HAP-1 (cell line): ENCODE results near the gene SOAT1.
"Not testable (repeated sequence)": the region's sequence is repeated elsewhere in the genome, so short reads cannot be mapped to it uniquely, and the experiment has no call there.

Experiments
- DNase-seq, 2 experiments: peaks; one replicate each; pipeline ENCODE4 v3.0.0-alpha.2; 2016 to 2020; ENCODE audit warnings: low spot score in 2 of 2
- H3K27me3 ChIP-seq: fragments of 250-450 bp; sonication (Bioruptor Pico); 2 replicates; pipeline ENCODE4 v1.5.1; 2020; ENCODE audit warnings: low read depth, mild to moderate bottlenecking, moderate library complexity
- H3K36me3 ChIP-seq: fragments of 250-450 bp; sonication (Bioruptor Pico); replicated peaks from 2 replicates; pipeline ENCODE4 v1.5.1; 2020; ENCODE audit warnings: mild to moderate bottlenecking
- H3K4me1 ChIP-seq: fragments of 250-450 bp; sonication (Bioruptor Pico); 2 replicates; pipeline ENCODE4 v1.5.1; 2020; ENCODE audit warnings: mild to moderate bottlenecking
- H3K4me3 ChIP-seq: fragments of 250-450 bp; sonication (Bioruptor Pico); 2 replicates; pipeline ENCODE4 v1.5.1; 2020; ENCODE audit warnings: mild to moderate bottlenecking, moderate library complexity
- H3K9me3 ChIP-seq: fragments of 250-450 bp; sonication (Bioruptor Pico); 2 replicates; pipeline ENCODE4 v1.5.1; 2020; ENCODE audit warnings: mild to moderate bottlenecking, moderate library complexity
- in situ Hi-C: fragments of 300-500 bp; cut with MboI; formaldehyde crosslinking; loops from 3 replicates; pipeline ENCODE4 v1.14.3; 2020; ENCODE audit warnings: low sequenced_read_pairs, inconsistent platforms, mixed read lengths

The SOAT1 gene

DNA sequence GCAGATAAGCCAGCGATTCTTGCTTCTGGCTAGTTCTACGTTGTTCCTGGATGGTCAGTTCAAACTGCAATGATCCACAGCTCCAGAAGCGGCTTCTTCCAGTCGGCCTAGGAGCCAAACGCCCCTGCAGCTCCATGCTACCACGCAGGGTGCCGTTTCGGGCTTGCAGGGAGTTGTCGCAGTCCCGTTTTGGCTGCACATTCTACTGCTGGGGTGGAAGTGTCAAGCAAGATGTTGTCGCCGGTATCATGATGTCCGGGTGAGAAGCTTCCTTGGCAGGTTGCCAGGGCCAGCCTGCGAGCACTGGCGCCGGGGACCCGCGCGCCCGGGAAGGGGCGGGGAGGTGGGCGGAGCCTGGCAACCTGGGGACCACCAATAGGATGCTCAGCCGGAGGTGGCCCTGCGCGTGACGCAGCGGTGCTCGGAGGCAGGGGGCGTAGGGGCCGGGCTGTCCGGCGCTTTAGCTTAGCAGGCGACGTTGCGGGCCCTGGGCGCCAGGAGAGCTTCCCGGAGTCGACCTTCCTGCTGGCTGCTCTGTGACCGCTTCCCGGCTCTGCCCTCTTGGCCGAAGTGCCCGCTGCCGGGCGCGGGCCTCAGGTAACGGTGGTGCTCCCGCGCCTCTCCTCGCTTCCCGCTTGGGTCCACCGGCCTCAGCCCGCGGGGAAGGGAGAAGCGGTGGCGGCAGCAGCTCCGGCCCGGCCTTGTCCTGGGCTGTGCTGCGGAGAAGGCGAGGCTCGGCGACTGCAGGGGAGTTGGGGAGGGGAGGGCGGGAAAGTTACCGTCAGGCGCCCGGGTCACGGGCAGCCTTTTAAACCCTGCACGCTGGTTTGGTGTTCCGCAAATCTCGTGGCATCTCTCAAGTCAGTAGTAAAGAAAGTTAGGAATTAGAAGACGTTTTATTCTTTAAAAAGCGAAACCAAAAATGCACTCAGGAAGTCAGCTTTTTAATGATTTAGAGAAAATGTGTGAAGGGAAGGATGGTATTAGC lies at the start of gene SOAT1:
Gene SOAT1, plus strand, starts transcription at position 458 of the 988 bp plus-strand sequence. CDS start 8,888 bp downstream, outside the sequence.
- Histone ChIP-seq H3K9me3 (no peaks in the 10 kb centered on the region), H3K36me3 (no peaks in the 10 kb centered on the region), H3K4me3 (peak within 1 kb of the TSS; percentile 83), H3K27me3 (no peaks in the 10 kb centered on the region), H3K4me1 (peaks cover 22% of the 10 kb centered on the region)
- in situ Hi-C loops, result no loop called here
- peak; percentile 93 to 98 for DNase-seq

GRCh38 chr1:179245426-179245825 lies 48.2 kb upstream of the SOAT1 start:
- H3K4me1 ChIP-seq, H3K27me3 ChIP-seq, H3K4me3 ChIP-seq, DNase-seq, in situ Hi-C loops, H3K36me3 ChIP-seq, H3K9me3 ChIP-seq: not testable (repeated sequence)

- Histone ChIP-seq H3K36me3 (no peaks in the 10 kb centered on the region), H3K27me3 (no peaks in the 10 kb centered on the region), H3K9me3 (no peaks in the 10 kb centered on the region), H3K4me1 (peaks cover 5% of the 10 kb centered on the region; the same call in 1 of the 2 replicates), H3K4me3 (no peak overlapping the region)
- no peak for DNase-seq
- in situ Hi-C loops, result no loop called here
These were observed 45.7 kb upstream of the SOAT1 start for GRCh38 chr1:179247923-179248322.

DNA sequence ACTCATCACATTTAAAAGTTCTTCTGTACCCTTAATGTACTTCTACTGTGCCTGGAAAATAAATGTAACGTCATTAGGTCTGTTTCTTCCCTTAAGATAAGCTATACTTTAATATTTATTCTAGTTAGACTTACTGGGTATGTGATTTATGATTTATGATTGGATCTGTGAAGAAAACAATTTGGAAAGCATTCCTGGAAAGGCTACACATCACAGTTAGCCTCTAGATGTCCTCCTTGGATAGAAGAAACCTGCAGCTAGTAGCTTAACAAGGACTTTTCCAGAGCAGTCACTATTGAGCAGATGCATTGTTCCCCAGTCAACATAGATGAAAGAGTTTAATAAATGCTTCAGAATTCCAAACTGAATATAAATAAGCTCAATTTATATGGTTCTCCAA lies 41.9 kb upstream of the SOAT1 start:
- DNase-seq, result peak in 1 of 2 experiments; percentile 42
- in situ Hi-C loops, result no loop called here
- Histone ChIP-seq H3K4me3 (no peak overlapping the region), H3K36me3 (no peaks in the 10 kb centered on the region), H3K27me3 (no peaks in the 10 kb centered on the region), H3K9me3 (no peaks in the 10 kb centered on the region), H3K4me1 (peaks cover 5% of the 10 kb centered on the region; the same call in 1 of the 2 replicates)

- in situ Hi-C loops, result no loop called here
These were observed 41.0 kb upstream of the SOAT1 start for GRCh38 chr1:179252606-179253005.

GRCh38 chr1:179253286-179253972 lies 40.2 kb upstream of the SOAT1 start:
- Histone ChIP-seq H3K9me3 (no peaks in the 10 kb centered on the region), H3K4me3 (no peak overlapping the region), H3K36me3 (no peaks in the 10 kb centered on the region), H3K27me3 (no peaks in the 10 kb centered on the region), H3K4me1 (no peaks in the 10 kb centered on the region)
- in situ Hi-C loops, result no loop called here
- no peak for DNase-seq

More at GRCh38 chr1:179252606-179253005, 41.0 kb upstream of the SOAT1 start:
- no peaks in the 10 kb centered on the region for H3K4me1 ChIP-seq
- no peaks in the 10 kb centered on the region for H3K9me3 ChIP-seq
- H3K36me3 ChIP-seq, result no peaks in the 10 kb centered on the region
- H3K27me3 ChIP-seq, result no peaks in the 10 kb centered on the region
- DNase-seq, result no peak
- H3K4me3 ChIP-seq, result no peak overlapping the region

- no peaks in the 10 kb centered on the region for H3K9me3 ChIP-seq
- no peaks in the 10 kb centered on the region for H3K27me3 ChIP-seq
- in situ Hi-C loops, result no loop called here
- no peaks in the 10 kb centered on the region for H3K4me1 ChIP-seq
- DNase-seq, result no peak
- no peak overlapping the region for H3K4me3 ChIP-seq
- H3K36me3 ChIP-seq, result no peaks in the 10 kb centered on the region
These were observed 31.4 kb upstream of the SOAT1 start for GRCh38 chr1:179262183-179262582.

DNA sequence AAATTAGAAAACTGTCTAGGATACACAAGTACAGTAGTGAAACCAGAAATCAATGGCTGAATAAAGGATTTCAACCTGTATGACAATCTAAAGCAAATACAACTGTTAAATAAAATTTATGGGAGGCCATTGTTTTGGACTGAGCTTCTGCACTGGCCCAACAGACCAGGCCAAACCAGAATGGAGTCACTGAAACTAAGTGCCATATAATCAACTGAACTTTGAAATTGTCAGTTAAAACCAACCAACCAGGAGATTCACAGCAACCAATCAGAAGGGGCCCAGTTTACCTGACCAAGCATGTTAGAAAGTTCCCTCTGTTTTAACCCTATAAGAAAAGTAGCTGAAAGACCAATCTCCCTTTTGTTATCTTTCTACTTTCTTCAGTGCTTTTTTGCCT lies 30.5 kb upstream of the SOAT1 start:
- no peaks in the 10 kb centered on the region for H3K27me3 ChIP-seq
- H3K4me3 ChIP-seq, result no peak overlapping the region
- no peak for DNase-seq
- in situ Hi-C loops, result no loop called here
- H3K9me3 ChIP-seq, result no peaks in the 10 kb centered on the region
- no peaks in the 10 kb centered on the region for H3K36me3 ChIP-seq
- no peaks in the 10 kb centered on the region for H3K4me1 ChIP-seq

DNA sequence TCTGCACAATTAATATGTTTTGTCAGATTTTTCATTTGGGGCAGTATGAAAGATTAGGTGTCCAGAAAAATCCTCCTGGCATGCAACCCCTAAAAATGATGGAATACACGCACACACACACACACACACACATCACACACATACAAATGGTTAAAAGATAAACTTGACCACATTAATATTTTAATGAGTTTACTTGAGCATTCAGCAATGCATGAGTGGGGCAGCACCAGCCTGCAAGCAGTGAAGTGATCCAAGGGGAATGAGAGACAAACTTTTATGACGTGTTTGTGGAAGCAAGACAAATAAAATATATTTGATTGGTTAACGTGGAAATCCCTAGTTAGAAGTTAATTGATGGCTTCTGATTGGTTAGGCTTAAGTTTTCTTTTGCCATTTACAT lies 29.1 kb upstream of the SOAT1 start:
- no peaks in the 10 kb centered on the region for H3K27me3 ChIP-seq
- no peaks in the 10 kb centered on the region for H3K36me3 ChIP-seq
- no peak overlapping the region for H3K4me3 ChIP-seq
- no peaks in the 10 kb centered on the region for H3K9me3 ChIP-seq
- DNase-seq, result no peak
- in situ Hi-C loops, result no loop called here
- no peaks in the 10 kb centered on the region for H3K4me1 ChIP-seq

DNA sequence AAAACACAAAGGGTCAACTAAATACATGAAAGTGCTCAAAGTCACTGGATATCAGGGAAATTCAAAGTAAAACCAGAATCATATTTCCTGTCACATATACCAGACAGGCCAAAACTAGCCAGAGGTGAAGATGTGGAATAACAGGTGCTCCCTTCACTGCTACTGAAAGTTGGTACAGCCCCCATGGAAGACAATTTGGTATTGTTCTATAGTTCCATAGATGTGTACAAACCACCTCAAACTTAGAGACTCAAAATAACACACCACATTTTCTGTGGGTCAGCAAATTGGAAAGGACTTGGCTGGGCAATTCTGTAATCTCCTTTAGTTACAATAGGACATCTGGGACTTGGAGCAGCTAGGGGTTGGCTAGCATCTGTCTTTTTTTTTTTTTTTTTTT lies 24.5 kb upstream of the SOAT1 start:
- no peak for DNase-seq
- no peaks in the 10 kb centered on the region for H3K4me1 ChIP-seq
- H3K27me3 ChIP-seq, result no peaks in the 10 kb centered on the region
- no peaks in the 10 kb centered on the region for H3K9me3 ChIP-seq
- H3K36me3 ChIP-seq, result no peaks in the 10 kb centered on the region
- no peak overlapping the region for H3K4me3 ChIP-seq
- in situ Hi-C loops, result no loop called here

GRCh38 chr1:179274424-179274823 lies 19.2 kb upstream of the SOAT1 start:
- H3K4me3 ChIP-seq, DNase-seq, in situ Hi-C loops, H3K9me3 ChIP-seq, H3K4me1 ChIP-seq, H3K27me3 ChIP-seq, H3K36me3 ChIP-seq: not testable (repeated sequence)

DNA sequence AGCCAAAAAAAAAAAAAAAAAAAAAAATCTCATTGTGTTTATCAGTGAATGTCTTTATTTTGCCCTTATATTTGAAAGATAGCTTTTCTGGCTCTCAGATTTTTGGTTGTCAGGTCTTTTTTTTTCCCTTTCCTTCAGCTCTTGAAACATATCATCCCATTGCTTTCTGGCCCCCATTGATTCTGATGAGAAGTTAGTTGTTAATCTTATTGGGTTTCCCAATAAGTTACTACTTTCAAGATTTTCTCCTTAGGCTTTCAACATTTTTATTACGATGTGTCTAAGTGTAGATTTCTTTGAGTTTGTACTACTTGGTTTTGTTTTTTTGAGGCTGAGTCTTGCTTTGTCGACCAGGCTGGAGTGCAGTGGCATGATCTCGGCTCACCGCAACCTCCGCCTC lies 14.7 kb upstream of the SOAT1 start:
- Histone ChIP-seq H3K4me1 (no peaks in the 10 kb centered on the region), H3K4me3 (no peak overlapping the region), H3K27me3 (no peaks in the 10 kb centered on the region), H3K9me3 (0 out of 2 replicates have a peak, but pooled peaks cover 3% of the 10 kb centered on the region), H3K36me3 (no peaks in the 10 kb centered on the region)
- no peak for DNase-seq
- in situ Hi-C loops, result no loop called here

- no peak for DNase-seq
- Histone ChIP-seq H3K4me3 (no peak overlapping the region), H3K27me3 (no peaks in the 10 kb centered on the region), H3K36me3 (no peaks in the 10 kb centered on the region), H3K4me1 (no peaks in the 10 kb centered on the region), H3K9me3 (0 out of 2 replicates have a peak, but pooled peaks cover 1% of the 10 kb centered on the region)
- in situ Hi-C loops, result no loop called here
These were observed 9.6 kb upstream of the SOAT1 start for GRCh38 chr1:179283992-179284391.

- no peak for DNase-seq
- H3K27me3 ChIP-seq, result no peaks in the 10 kb centered on the region
- H3K4me1 ChIP-seq, result peaks cover 3% of the 10 kb centered on the region; the same call in 1 of the 2 replicates
- no peaks in the 10 kb centered on the region for H3K36me3 ChIP-seq
- no peaks in the 10 kb centered on the region for H3K9me3 ChIP-seq
- in situ Hi-C loops, result no loop called here
- no peak overlapping the region for H3K4me3 ChIP-seq
These were observed 5.7 kb upstream of the SOAT1 start for GRCh38 chr1:179287946-179288345.
